Activated T-cell treated with anti-CD3 and anti-CD28 coated beads, Interleukin-2, amount 50 U/mL, for 24 hours (primary cell): ENCODE measurements around the gene CEP41.

Source experiments
- DNase-seq: peaks from one replicate; pipeline ENCODE4 v3.0.0-alpha.2; 2020
- H3K27ac Mint-ChIP-seq: 2 replicates; pipeline ENCODE4 v1.8.0; 2020; ENCODE audit warnings: mild to moderate bottlenecking, mixed read lengths
- H3K27me3 Mint-ChIP-seq: 2 replicates; pipeline ENCODE4 v1.8.0; 2020; ENCODE audit warnings: mixed read lengths
- H3K36me3 Mint-ChIP-seq: 2 replicates; pipeline ENCODE4 v1.8.0; 2020; ENCODE audit warnings: low read depth, mixed read lengths
- H3K4me1 Mint-ChIP-seq: 2 replicates; pipeline ENCODE4 v1.8.0; 2020; ENCODE audit warnings: low read depth, mixed read lengths
- H3K4me3 Mint-ChIP-seq: 2 replicates; pipeline ENCODE4 v1.8.0; 2020; ENCODE audit warnings: mild to moderate bottlenecking, moderate library complexity, mixed read lengths
- H3K9me3 Mint-ChIP-seq: 2 replicates; pipeline ENCODE4 v1.8.0; 2020; ENCODE audit warnings: mixed read lengths

The CEP41 gene

DNA sequence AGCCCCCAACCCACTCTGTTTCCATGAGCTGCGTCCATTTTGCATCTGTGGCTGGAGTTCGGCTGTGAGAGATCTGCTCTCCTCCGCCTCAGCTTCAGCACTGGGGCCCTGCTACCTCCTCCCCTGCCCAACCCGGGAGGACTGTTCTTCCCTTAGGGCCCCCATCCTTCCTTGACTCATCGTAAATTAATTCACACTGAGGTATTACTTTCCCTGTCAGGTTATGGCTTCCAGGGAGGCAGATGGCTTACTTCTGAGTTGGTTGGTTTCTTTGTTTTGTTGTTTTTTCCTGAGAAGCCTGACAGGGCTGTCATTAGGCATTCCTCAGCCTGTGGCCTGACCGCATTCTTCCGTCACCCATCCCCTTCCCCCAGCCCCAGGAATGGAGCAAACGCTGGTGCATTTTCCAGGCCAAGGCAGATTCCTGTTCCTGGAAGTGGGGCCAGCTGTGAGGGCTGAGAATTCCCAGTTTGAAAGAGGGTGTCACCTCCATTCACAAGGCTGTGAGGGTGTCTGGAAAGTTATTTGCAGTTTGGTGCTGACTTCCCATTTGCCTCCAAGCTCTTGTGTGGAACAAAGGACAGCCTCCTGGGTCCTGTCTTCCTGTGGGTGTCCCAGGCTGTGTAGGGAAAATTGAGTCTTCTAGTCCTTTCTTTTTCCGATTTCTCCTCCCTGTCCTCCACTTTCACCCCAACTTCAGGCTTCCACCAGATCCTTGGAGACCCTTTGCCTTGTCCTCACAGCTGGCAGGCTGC, 84.5 kb downstream of the CEP41 start:
- DNase-seq, result no peak

DNA sequence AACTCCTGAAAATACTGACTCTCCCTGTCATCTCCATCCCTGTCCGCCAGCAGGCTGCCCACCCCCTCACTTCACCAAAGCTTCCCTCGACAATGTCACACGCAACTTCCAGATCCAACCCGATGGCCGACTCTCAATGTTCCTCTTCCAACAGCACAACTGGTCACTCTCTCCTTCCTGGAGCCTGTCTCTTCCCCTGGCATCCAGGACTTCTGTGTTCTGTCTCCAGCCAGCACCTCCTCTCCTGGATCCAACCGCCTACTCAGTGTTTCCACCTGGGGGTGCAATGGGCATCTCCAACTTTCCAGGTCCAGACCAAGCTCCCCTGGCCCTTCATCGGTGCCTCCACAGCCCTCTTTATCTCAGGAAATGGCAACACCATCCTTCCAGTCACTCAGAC, 87.6 kb downstream of the CEP41 start:
- Mint-ChIP-seq H3K36me3 (no peaks in the 10 kb centered on the region), H3K27me3 (peaks cover 3% of the 10 kb centered on the region), H3K9me3 (no peaks in the 10 kb centered on the region), H3K4me1 (peaks cover 25% of the 10 kb centered on the region), H3K27ac (no peak overlapping the region), H3K4me3 (no peak overlapping the region)
- no peak for DNase-seq

More for the DNA sequence above, 84.5 kb downstream of the CEP41 start:
- Mint-ChIP-seq H3K4me1 (peaks cover 13% of the 10 kb centered on the region), H3K27me3 (peaks cover 2% of the 10 kb centered on the region), H3K27ac (no peak overlapping the region), H3K36me3 (no peaks in the 10 kb centered on the region), H3K4me3 (no peak overlapping the region), H3K9me3 (peaks cover 6% of the 10 kb centered on the region)

DNA sequence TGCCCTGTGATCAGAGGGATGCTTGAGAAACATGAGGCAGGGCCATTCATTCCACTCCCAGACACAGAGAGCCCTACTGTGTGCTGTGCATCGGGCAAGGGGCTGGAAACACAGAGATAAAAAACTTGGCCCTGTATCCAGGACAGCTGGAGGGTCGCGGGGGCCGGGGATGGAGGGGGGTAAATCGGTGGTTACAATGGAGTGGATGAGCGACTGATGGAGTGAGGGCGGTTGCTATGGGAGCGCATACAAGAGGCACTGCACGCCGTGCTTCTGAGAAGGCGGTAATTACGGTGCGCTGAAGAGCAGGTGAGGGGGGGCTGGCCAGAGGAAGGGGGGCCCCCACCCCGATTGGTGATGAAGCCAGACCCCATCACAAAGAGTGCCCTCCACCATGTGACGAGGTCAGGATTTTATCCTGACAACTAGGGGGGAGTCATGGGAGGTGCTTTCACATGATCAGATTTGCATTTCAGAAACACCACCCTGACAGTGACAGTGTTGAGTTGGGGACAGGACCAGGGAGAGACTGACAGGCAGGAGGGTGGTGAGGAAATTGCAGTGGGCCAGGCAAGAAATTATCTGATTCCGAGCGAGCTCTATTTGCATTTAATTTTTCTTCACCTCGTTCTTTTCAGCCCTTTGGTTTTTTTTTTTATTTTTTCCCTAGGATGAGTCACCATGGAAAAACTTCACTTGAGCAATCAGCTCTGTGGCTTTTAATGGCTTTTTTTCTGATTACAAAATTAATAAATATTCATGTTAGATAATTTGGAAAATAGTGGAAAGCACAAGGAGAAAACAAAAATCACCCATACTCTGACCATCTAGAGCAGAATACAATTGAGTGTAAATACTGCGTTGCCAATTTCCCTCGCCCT, 88.4 kb downstream of the CEP41 start:
- Mint-ChIP-seq H3K27me3 (peaks cover 3% of the 10 kb centered on the region), H3K9me3 (no peaks in the 10 kb centered on the region), H3K4me3 (no peak overlapping the region), H3K27ac (no peak overlapping the region), H3K36me3 (no peaks in the 10 kb centered on the region), H3K4me1 (peaks cover 25% of the 10 kb centered on the region)
- no peak for DNase-seq

DNA sequence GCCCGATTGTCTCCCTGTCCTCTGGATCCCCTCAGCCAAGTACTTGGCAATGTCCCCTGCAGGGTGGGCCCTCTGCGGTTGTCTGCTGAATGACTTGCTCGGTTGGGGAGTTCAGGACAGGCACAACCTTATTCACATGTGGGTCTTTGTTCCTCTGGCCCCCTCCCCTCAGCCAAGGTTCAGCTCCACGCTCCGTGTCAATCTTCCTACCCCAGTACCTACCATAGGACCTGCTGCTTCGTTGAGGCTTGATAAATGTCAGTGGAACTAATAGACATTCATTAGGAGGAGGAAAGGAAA, 89.1 kb downstream of the CEP41 start:
- peaks cover 25% of the 10 kb centered on the region for H3K4me1 Mint-ChIP-seq
- no peak for DNase-seq
- H3K27me3 Mint-ChIP-seq, result peaks cover 3% of the 10 kb centered on the region
- H3K9me3 Mint-ChIP-seq, result no peaks in the 10 kb centered on the region
- no peaks in the 10 kb centered on the region for H3K36me3 Mint-ChIP-seq
- no peak overlapping the region for H3K4me3 Mint-ChIP-seq
- H3K27ac Mint-ChIP-seq, result no peak overlapping the region

DNA sequence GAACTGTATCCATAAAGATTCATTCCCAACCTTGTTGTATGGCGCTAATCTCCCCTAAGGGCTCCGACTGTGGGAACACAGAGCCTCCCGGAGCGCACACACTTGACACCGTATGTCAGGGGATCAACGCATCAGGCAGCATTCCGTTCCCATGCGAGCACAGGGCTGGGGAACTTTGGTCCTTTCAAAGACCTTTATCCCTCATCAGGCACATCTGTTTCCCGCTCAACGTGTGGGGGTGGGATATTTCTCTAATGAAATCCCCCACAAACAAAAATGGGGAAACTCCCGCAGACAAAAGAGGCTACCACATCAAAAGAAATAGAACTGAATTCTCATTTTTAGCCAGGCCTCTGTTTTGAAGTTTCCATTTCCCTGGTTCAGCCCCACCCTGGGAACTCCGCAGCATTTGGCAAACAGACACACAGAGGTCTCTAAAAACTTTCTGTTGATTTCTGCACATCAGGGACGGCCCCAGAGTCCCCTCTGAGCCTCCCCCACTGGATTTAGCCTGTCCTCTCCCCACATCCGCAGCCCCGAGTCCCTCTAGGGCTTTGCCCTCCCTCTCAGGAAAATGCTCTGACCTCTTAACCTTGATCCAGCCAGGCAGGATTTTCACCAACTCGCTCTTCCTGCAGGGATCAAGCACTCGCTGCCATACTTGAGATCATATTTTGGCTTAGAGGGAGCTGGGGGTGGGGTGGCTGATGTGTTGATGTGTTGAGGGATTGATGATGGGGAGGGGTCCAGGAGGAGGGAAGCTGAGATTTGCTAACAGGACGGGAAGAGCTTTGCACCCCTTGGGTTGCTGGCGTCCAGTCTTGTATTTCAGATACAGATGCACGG, 89.6 kb downstream of the CEP41 start:
- no peak overlapping the region for H3K4me3 Mint-ChIP-seq
- no peaks in the 10 kb centered on the region for H3K9me3 Mint-ChIP-seq
- peak overlapping the region; percentile 12 for H3K27ac Mint-ChIP-seq
- H3K36me3 Mint-ChIP-seq, result no peaks in the 10 kb centered on the region
- H3K4me1 Mint-ChIP-seq, result peaks cover 25% of the 10 kb centered on the region
- peaks cover 3% of the 10 kb centered on the region for H3K27me3 Mint-ChIP-seq
- no peak for DNase-seq

DNA sequence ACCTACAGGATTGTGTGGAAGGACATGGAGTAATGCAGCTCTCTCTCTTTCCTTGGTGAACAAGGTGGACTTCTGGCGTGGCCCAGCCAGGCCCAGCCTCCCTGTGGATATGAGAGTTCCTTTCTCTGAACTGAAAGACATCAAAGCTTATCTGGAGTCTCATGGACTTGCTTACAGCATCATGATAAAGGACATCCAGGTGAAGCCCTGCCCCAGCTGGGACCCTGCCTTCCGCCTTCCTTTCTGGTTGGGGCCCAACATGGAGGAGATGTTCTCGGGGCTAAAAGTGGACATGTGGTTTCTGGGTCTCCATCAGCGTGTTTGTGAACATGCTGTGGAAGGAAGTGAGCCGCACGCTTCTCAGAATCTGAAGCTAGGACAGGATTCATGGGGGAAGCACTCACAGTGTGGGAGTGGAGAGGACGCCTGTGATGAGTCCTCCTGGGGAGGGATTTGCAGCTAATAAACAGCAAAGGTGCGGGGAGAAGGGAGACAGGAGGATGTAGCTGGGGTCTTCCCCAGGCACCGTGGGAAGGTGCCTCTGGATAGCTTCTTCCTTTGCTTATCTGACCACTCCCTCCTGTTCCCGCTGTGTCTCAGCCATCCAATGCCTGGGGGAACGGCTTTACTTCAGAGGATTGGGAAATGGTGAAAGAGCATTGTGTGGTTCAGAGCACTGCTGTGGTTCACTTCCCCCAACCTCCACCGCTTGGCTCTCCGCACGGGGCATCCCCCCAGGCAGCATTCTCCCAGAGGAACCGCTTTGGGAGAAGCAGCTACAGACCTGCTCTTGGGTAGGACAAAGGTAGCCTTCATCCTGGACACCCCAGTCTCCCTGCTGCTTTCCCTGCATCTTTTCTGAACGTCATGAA, 90.7 kb downstream of the CEP41 start:
- Mint-ChIP-seq H3K27ac (no peak overlapping the region), H3K4me1 (peaks cover 25% of the 10 kb centered on the region), H3K36me3 (no peaks in the 10 kb centered on the region), H3K27me3 (peaks cover 3% of the 10 kb centered on the region), H3K9me3 (no peaks in the 10 kb centered on the region), H3K4me3 (no peak overlapping the region)
- no peak for DNase-seq

DNA sequence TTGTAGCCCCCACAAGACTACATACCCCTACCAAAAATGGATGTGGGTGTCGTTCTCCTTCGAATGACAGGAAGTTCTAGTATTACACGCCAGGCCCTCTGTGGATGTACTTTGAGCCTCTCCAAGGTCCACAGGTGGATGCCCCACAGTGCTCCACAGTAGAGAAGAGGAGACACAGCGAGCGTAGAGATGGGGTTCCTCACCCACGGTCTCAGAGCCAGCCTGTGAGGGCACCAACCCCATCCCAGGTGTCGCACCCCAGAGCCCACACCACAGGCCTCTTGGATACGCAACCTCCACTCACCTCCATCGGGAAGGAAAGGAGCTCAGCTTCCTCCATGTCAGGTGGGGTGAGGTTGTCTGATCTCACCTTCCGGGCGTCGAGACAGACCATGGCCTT, 93.9 kb downstream of the CEP41 start:
- H3K36me3 Mint-ChIP-seq, result no peaks in the 10 kb centered on the region
- H3K27me3 Mint-ChIP-seq, result peaks cover 3% of the 10 kb centered on the region
- no peak for DNase-seq
- H3K4me3 Mint-ChIP-seq, result no peak overlapping the region
- no peaks in the 10 kb centered on the region for H3K9me3 Mint-ChIP-seq
- H3K27ac Mint-ChIP-seq, result no peak overlapping the region
- peaks cover 19% of the 10 kb centered on the region for H3K4me1 Mint-ChIP-seq

DNA sequence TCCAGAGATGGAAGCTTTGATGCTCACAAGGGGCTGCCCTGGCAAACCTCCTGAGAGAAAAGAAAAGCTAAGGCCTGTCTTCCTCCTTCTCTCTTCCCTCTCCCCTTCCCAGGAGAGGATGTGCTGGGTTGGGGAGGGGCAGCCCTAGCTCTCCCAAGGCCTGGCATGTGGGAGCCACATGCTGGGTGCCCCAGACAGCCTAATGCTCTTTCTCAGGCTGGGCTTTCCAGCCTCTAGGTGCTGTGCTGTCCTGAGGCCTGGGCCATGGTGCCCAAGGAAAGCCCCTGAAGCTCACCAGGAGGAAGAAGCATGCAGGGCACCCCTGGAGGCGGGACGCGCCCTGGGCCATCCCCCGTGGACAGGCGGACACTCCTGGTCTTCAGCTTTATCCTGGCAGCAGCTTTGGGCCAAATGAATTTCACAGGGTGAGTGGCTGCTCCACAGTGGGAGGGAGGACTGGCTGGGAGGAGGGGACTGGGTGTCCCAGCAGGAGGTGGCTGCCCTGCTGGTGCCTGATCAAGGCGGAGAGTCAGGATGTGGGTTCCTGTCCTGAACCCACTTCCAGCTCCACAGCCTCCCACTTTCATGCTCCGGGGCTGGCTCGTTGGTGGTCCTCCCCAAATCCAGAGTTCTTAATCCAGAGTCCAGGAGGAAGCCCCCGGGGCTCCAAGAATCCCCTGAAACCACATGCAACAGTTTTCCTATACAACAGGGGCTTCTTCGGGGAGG, 94.5 kb downstream of the CEP41 start:
- peaks cover 13% of the 10 kb centered on the region for H3K4me1 Mint-ChIP-seq
- no peaks in the 10 kb centered on the region for H3K36me3 Mint-ChIP-seq
- no peak for DNase-seq
- no peak overlapping the region for H3K4me3 Mint-ChIP-seq
- no peaks in the 10 kb centered on the region for H3K9me3 Mint-ChIP-seq
- H3K27ac Mint-ChIP-seq, result no peak overlapping the region
- peaks cover under 1% of the 10 kb centered on the region for H3K27me3 Mint-ChIP-seq

DNA sequence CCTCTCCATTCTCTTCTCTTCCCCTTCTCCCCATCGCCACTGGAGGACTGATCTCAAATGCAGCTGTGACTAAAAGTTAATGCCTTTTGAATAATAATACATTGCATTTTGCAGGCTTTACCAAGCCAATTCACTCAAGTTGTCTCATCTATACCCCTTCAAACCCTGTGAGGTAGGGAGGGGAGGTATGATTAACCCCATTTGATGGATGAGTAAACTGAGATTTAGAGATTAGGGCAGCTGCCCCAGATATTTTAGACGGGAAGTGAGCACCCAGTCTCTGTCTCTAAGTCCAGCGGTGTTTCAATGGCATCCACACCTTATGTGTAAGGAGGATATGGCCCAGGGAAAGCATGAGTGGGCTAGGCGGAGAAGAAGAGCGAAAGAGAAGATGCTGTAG, 95.1 kb downstream of the CEP41 start:
- H3K27me3 Mint-ChIP-seq, result no peaks in the 10 kb centered on the region
- H3K4me3 Mint-ChIP-seq, result no peak overlapping the region
- H3K9me3 Mint-ChIP-seq, result no peaks in the 10 kb centered on the region
- no peak overlapping the region for H3K27ac Mint-ChIP-seq
- H3K4me1 Mint-ChIP-seq, result peaks cover 7% of the 10 kb centered on the region
- no peak for DNase-seq
- H3K36me3 Mint-ChIP-seq, result no peaks in the 10 kb centered on the region

DNA sequence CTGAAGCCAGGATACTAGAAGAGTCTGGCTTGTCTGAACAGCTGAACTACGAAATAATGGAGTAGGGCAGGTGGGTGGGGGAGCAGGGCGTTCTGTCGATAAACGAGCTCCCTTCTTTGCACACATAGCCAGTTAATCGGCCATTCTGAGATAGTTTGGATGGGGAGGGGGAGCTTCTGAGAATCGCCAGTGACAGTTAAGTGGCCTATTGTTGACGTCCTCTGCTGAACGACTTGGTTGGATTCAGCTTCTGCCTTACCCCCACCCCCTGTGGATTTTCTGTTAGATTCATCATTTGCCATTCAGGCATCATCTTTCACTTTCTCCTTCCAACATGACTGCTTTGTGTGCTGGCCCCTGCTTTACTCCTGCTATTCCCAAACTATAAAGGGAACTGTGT, 95.7 kb downstream of the CEP41 start:
- H3K4me3 Mint-ChIP-seq, result no peak overlapping the region
- no peaks in the 10 kb centered on the region for H3K36me3 Mint-ChIP-seq
- peaks cover 2% of the 10 kb centered on the region for H3K4me1 Mint-ChIP-seq
- no peaks in the 10 kb centered on the region for H3K9me3 Mint-ChIP-seq
- no peaks in the 10 kb centered on the region for H3K27me3 Mint-ChIP-seq
- no peak for DNase-seq
- no peak overlapping the region for H3K27ac Mint-ChIP-seq

DNA sequence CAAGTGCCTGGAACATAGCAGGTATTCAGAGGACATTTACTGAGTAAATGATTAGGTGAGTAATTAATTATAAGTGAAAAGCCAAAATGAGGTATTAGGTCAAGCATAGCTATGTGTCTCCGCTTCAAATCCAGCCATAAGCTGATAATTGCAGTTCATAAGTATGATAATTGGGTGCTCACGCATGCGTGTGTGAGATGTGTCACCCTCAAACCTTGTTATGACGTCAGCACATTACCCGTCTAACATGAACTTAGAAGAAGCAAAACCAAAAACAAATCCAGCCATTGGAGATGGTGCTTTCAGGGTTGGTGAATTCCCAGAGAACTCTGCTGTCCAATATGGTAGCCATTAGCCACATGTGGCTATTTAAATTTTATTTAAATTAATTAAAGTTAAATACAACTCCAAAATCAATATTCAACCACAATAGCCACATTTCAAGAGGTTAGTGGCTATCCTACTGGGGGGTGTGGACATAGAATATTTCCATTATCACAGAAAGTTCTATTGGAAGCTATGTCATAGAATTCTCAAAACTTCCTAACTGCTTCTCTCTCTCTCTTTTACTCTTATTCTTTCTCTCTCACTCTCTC, 96.4 kb downstream of the CEP41 start, which contains the start of gene CPA5:
CPA5 (plus strand) TSS at position 546 of the 596 bp plus-strand sequence. CDS start 1,670 bp downstream, outside the sequence.
- DNase-seq, result no peak
- H3K27me3 Mint-ChIP-seq, result no peaks in the 10 kb centered on the region
- no peaks in the 10 kb centered on the region for H3K9me3 Mint-ChIP-seq
- H3K36me3 Mint-ChIP-seq, result no peaks in the 10 kb centered on the region
- no peak within 1 kb of the TSS for H3K27ac Mint-ChIP-seq
- H3K4me1 Mint-ChIP-seq, result no peaks in the 10 kb centered on the region
- no peak within 1 kb of the TSS for H3K4me3 Mint-ChIP-seq
